HCT116 (cell line): ENCODE results near the gene AGTPBP1.

Source experiments
- ATF3 ChIP-seq: IDR thresholded peaks from 2 replicates; pipeline ENCODE4 v1.6.1; 2012
- CEBPB ChIP-seq: IDR thresholded peaks from 2 replicates; pipeline ENCODE4 v1.6.1; 2012; ENCODE audit warnings: low read depth
- CTCF ChIP-seq, 3 experiments: fragments of 200-600 bp in 1 of 3; sonication (generic) in 1 of 3; IDR thresholded peaks in 2 of 3; conservative IDR thresholded peaks in 1 of 3; 2 replicates each; pipeline ENCODE4 v1.5.1; 2012 to 2017; ENCODE audit warnings: low read depth in 2 of 3, low read length in 2 of 3, antibody characterized with exemption in 1 of 3, borderline replicate concordance in 1 of 3, control low read depth in 1 of 3, mild to moderate bottlenecking in 1 of 3, mixed read lengths in 1 of 3, mixed run types in 1 of 3, moderate library complexity in 1 of 3; ENCODE audit not compliant: insufficient read depth in 1 of 3
- EGR1 ChIP-seq: IDR thresholded peaks from 2 replicates; pipeline ENCODE4 v1.6.1; 2012; ENCODE audit warnings: low read depth
- EZH2 ChIP-seq: fragments of 200-600 bp; sonication (generic); IDR thresholded peaks from 2 replicates; pipeline ENCODE4 v1.6.1; 2017; ENCODE audit warnings: antibody characterized with exemption, mixed run types
- EZH2phosphoT487 ChIP-seq: fragments of 200-600 bp; IDR thresholded peaks from 2 replicates; pipeline ENCODE4 v1.6.1; 2018; ENCODE audit warnings: antibody characterized with exemption, borderline replicate concordance
- MAX ChIP-seq: IDR thresholded peaks from 2 replicates; pipeline ENCODE4 v1.6.1; 2012
- POLR2A ChIP-seq: IDR thresholded peaks from 2 replicates; pipeline ENCODE4 v1.7.0; 2011; ENCODE audit warnings: borderline replicate concordance; ENCODE audit not compliant: insufficient read depth, insufficient read length; ENCODE audit errors: extremely low read depth
- POLR2AphosphoS5 ChIP-seq: IDR thresholded peaks from 2 replicates; pipeline ENCODE4 v1.6.1; 2011; ENCODE audit warnings: mild to moderate bottlenecking, low read depth, low read length, moderate library complexity
- SRF ChIP-seq: IDR thresholded peaks from 2 replicates; pipeline ENCODE4 v1.6.1; 2012; ENCODE audit warnings: low read depth
- TCF7L2 ChIP-seq: IDR thresholded peaks from 2 replicates; pipeline ENCODE4 v1.7.0; 2011; ENCODE audit warnings: borderline replicate concordance, inconsistent platforms; ENCODE audit not compliant: insufficient read depth, insufficient read length; ENCODE audit errors: extremely low read depth
- ZFX ChIP-seq: fragments of 450-650 bp; IDR thresholded peaks from 2 replicates; pipeline ENCODE4 v1.6.1; 2017
- ZNF274 ChIP-seq: fragments of 200-500 bp; sonication (Bioruptor generic); IDR thresholded peaks from 2 replicates; pipeline ENCODE4 v1.6.1; 2014; ENCODE audit warnings: mild to moderate bottlenecking, low read depth, low read length, inconsistent platforms

- TF ChIP-seq CTCF (IDR thresholded peaks at IDR 0.05 in 2 of 3, conservative IDR thresholded peaks at IDR 0.05 in 1 of 3; ENCODE audit: borderline replicate concordance in 1 of 3, insufficient read depth in 1 of 3, low read depth in 2 of 3, low read length in 2 of 3) (no peak), ATF3 (no peak), ZNF274 (no peak), SRF (no peak), EZH2phosphoT487 (no peak), EZH2 (no peak), POLR2A (no peak), POLR2AphosphoS5 (no peak), MAX (no peak), ZFX (no peak), EGR1 (no peak), CEBPB (no peak), TCF7L2 (no peak)
These were observed 208.2 kb downstream of the AGTPBP1 start for GRCh38 chr9:85533538-85533937.
